IMR-90 (cell line): Measurements from ENCODE around the gene BTNL8. TPM values are rescaled to one million over a fixed set of nuclear protein-coding genes. Genes with fewer than 3 reads are reported as not detected.

Experiments
- ATAC-seq: fragments of 200-7000 bp; cut with Tn5 transposase; 2 replicates; pipeline ENCODE4 v1.9.1; 2020; ENCODE audit warnings: low read depth, mild to moderate bottlenecking, moderate library complexity
- BruUV-seq: library from RNA; stranded (reverse); fragments of 400-500 nt; replicated peaks from 2 replicates; lab custom pipeline; 2021; lab: Mats Ljungman, UMichigan
- CTCF ChIA-PET: fragments of 300-600 bp; formaldehyde crosslinking; extraction: SDS; loops from one replicate; lab custom pipeline; 2021; ENCODE audit warnings: antibody characterized with exemption; lab: Yijun Ruan, JAX
- POLR2A ChIA-PET: fragments of 300-600 bp; sonication (Branson Sonifier 250); formaldehyde crosslinking; loops from one replicate; lab custom pipeline; 2022; ENCODE audit warnings: antibody characterized with exemption; ENCODE audit not compliant: unreplicated experiment; lab: Charles Lee
- DNase-seq: peaks from one replicate; pipeline ENCODE4 v3.0.0; 2013
- H2AFZ ChIP-seq: replicated peaks from 2 replicates; pipeline ENCODE3; 2013; ENCODE audit warnings: low read length, mild to moderate bottlenecking; ENCODE audit not compliant: poor library complexity
- H2AK5ac ChIP-seq: 2 replicates; pipeline ENCODE4 v1.6.1; 2013; ENCODE audit warnings: low read depth, low read length, inconsistent platforms
- H2AK9ac ChIP-seq: replicated peaks from 2 replicates; pipeline ENCODE3; 2013; ENCODE audit warnings: mild to moderate bottlenecking, low read depth, low read length, moderate library complexity; ENCODE audit not compliant: poor library complexity
- H2BK120ac ChIP-seq: 2 replicates; pipeline ENCODE4 v1.6.1; 2013; ENCODE audit warnings: low read depth, low read length, inconsistent platforms
- H2BK15ac ChIP-seq: 3 replicates; pipeline ENCODE4 v1.6.1; 2013; ENCODE audit warnings: low read depth, low read length, inconsistent platforms
- H2BK20ac ChIP-seq: 2 replicates; pipeline ENCODE4 v1.6.1; 2013; ENCODE audit warnings: low read depth, mild to moderate bottlenecking, inconsistent platforms, low read length, moderate library complexity
- H2BK5ac ChIP-seq: 2 replicates; pipeline ENCODE4 v1.6.1; 2013; ENCODE audit warnings: mild to moderate bottlenecking, low read depth, low read length, inconsistent platforms; ENCODE audit not compliant: poor library complexity, severe bottlenecking
- H3K14ac ChIP-seq: replicated peaks from 2 replicates; pipeline ENCODE4 v1.6.1; 2013; ENCODE audit warnings: low read depth, low read length, inconsistent platforms
- H3K18ac ChIP-seq: 2 replicates; pipeline ENCODE4 v1.6.1; 2013; ENCODE audit warnings: low read depth, low read length, control low read depth
- H3K23ac ChIP-seq: 2 replicates; pipeline ENCODE4 v1.6.1; 2013; ENCODE audit warnings: low read depth, low read length, inconsistent platforms
- H3K27ac ChIP-seq: 2 replicates; pipeline ENCODE4 v1.5.1; 2013; ENCODE audit warnings: mild to moderate bottlenecking, control low read depth, low read length; ENCODE audit not compliant: insufficient read depth
- H3K27me3 ChIP-seq: 2 replicates; pipeline ENCODE4 v1.6.1; 2013; ENCODE audit warnings: low read length; ENCODE audit not compliant: control insufficient read depth, insufficient read depth
- H3K36me3 ChIP-seq: 2 replicates; pipeline ENCODE4 v1.6.1; 2013; ENCODE audit warnings: low read length, mixed read lengths; ENCODE audit not compliant: control insufficient read depth, insufficient read depth
- H3K4ac ChIP-seq: 2 replicates; pipeline ENCODE4 v1.6.1; 2013; ENCODE audit warnings: low read depth, low read length, inconsistent platforms
- H3K4me1 ChIP-seq: 2 replicates; pipeline ENCODE4 v1.6.1; 2013; ENCODE audit warnings: low read length, mixed read lengths; ENCODE audit not compliant: control insufficient read depth, insufficient read depth
- H3K4me2 ChIP-seq: 2 replicates; pipeline ENCODE4 v1.6.1; 2013; ENCODE audit warnings: low read depth, mild to moderate bottlenecking, control low read depth, low read length, moderate library complexity
- H3K4me3 ChIP-seq: 2 replicates; pipeline ENCODE4 v1.5.1; 2013; ENCODE audit warnings: low read depth, mild to moderate bottlenecking, control low read depth, low read length, moderate library complexity; ENCODE audit not compliant: insufficient read depth
- H3K56ac ChIP-seq: 2 replicates; pipeline ENCODE4 v1.6.1; 2013; ENCODE audit warnings: low read length, inconsistent platforms; ENCODE audit not compliant: insufficient read depth; ENCODE audit errors: extremely low read depth
- H3K79me1 ChIP-seq, 2 experiments: 2 replicates each; pipeline ENCODE4 v1.6.1; 2013; ENCODE audit warnings: low read length in 2 of 2, inconsistent platforms in 1 of 2, low read depth in 1 of 2
- H3K9ac ChIP-seq: 2 replicates; pipeline ENCODE4 v1.6.1; 2013; ENCODE audit warnings: low read depth, low read length, control low read depth
- H3K9me1 ChIP-seq: 2 replicates; pipeline ENCODE4 v1.6.1; 2013; ENCODE audit warnings: low read length, inconsistent platforms; ENCODE audit not compliant: insufficient read depth
- H3K9me3 ChIP-seq: 2 replicates; pipeline ENCODE4 v1.6.1; 2013; ENCODE audit warnings: low read length; ENCODE audit not compliant: control insufficient read depth, insufficient read depth
- H4K20me1 ChIP-seq: 2 replicates; pipeline ENCODE4 v1.6.1; 2013; ENCODE audit warnings: low read length, inconsistent platforms; ENCODE audit not compliant: insufficient read depth
- H4K5ac ChIP-seq: 2 replicates; pipeline ENCODE4 v1.6.1; 2013; ENCODE audit warnings: mild to moderate bottlenecking, low read depth, low read length, control low read depth
- H4K8ac ChIP-seq, 2 experiments: 2 replicates each; pipeline ENCODE4 v1.6.1; 2013; ENCODE audit warnings: low read depth in 2 of 2, low read length in 2 of 2, control low read depth in 1 of 2, inconsistent platforms in 1 of 2
- H4K91ac ChIP-seq: 2 replicates; pipeline ENCODE4 v1.6.1; 2013; ENCODE audit warnings: low read depth, low read length, inconsistent platforms; ENCODE audit not compliant: insufficient read depth
- CEBPB ChIP-seq: IDR thresholded peaks from 2 replicates; pipeline ENCODE4 v1.6.1; 2012; ENCODE audit warnings: low read depth, low read length, improper control_type of control experiment
- CHD1 ChIP-seq: IDR thresholded peaks from 2 replicates; pipeline ENCODE4 v1.6.1; 2012; ENCODE audit warnings: low read depth, low read length, improper control_type of control experiment
- CTCF ChIP-seq: conservative IDR thresholded peaks from 2 replicates; pipeline ENCODE4 v1.5.1; 2012; ENCODE audit warnings: mild to moderate bottlenecking, low read depth, low read length, improper control_type of control experiment
- FOS ChIP-seq: fragments of 150-350 bp; IDR thresholded peaks from 2 replicates; pipeline ENCODE4 v1.6.1; 2016; ENCODE audit warnings: low read depth, low read length
- MAZ ChIP-seq: IDR thresholded peaks from 2 replicates; pipeline ENCODE4 v1.6.1; 2012; ENCODE audit warnings: low read depth, mild to moderate bottlenecking, low read length, improper control_type of control experiment, moderate library complexity, borderline replicate concordance
- MXI1 ChIP-seq: IDR thresholded peaks from 2 replicates; pipeline ENCODE4 v1.6.1; 2012; ENCODE audit warnings: low read depth, mild to moderate bottlenecking, low read length, moderate library complexity, borderline replicate concordance
- NFE2L2 ChIP-seq: fragments of 150-350 bp; IDR thresholded peaks from 2 replicates; pipeline ENCODE4 v1.6.1; 2016; ENCODE audit warnings: low read depth, mild to moderate bottlenecking, low read length
- POLR2A ChIP-seq: IDR thresholded peaks from 2 replicates; pipeline ENCODE4 v1.6.1; 2012; ENCODE audit warnings: mild to moderate bottlenecking, low read depth, low read length
- RAD21 ChIP-seq: IDR thresholded peaks from 2 replicates; pipeline ENCODE4 v1.6.1; 2012; ENCODE audit warnings: low read length, improper control_type of control experiment
- RCOR1 ChIP-seq: IDR thresholded peaks from 2 replicates; pipeline ENCODE4 v1.6.1; 2012; ENCODE audit warnings: mild to moderate bottlenecking, low read length, improper control_type of control experiment; ENCODE audit not compliant: insufficient replicate concordance
- SMC3 ChIP-seq: fragments of 150-350 bp; IDR thresholded peaks from 2 replicates; pipeline ENCODE4 v1.6.1; 2016; ENCODE audit warnings: low read depth, mild to moderate bottlenecking, antibody characterized with exemption, low read length, moderate library complexity
- USF2 ChIP-seq: fragments of 150-350 bp; IDR thresholded peaks from 2 replicates; pipeline ENCODE4 v1.6.1; 2017; ENCODE audit warnings: mild to moderate bottlenecking, antibody characterized with exemption, low read length, low read depth
- WGBS, 2 experiments: methylation state at CpG; one replicate each; pipeline versions ENCODE4 v1.1.5 to v1.1.7; 2013; ENCODE audit warnings: missing lambda C conversion rate in 2 of 2; ENCODE audit not compliant: insufficient read length in 1 of 2; ENCODE audit errors: extremely low coverage in 2 of 2; 5-methylcytosine and 5-hydroxymethylcytosine counted together
- dilution Hi-C: fragments of 300-500 bp; cut with HindIII; formaldehyde crosslinking; loops from one replicate; pipeline ENCODE4 v1.14.3; 2018; ENCODE audit warnings: low sequenced_read_pairs; ENCODE audit not compliant: unreplicated experiment
- in situ Hi-C: fragments of 300-500 bp; cut with MboI; formaldehyde crosslinking; loops from 3 replicates; pipeline ENCODE4 v1.14.3; 2019; ENCODE audit warnings: low sequenced_read_pairs, inconsistent platforms, mixed read lengths
- intact Hi-C: fragments of 100-400 bp; cut with micrococcal nuclease; formaldehyde crosslinking; loops from 2 replicates; pipeline ENCODE4 v1.10.0; 2022
- polyA plus RNA-seq, 3 experiments: library from polyadenylated mRNA; depleted of rRNA; stranded (reverse); fragments of >200 nt; gene quantifications; 2 replicates each; pipeline ENCODE4 v1.2.3, GENCODE V29; 2012; ENCODE audit warnings: low replicate concordance in 1 of 3
- total RNA-seq: library from RNA; depleted of rRNA; stranded (reverse); fragments of >200 nt; gene quantifications from 2 replicates; pipeline ENCODE4 v1.2.3, GENCODE V29; 2012
- TF ChIP-seq, protein P1 (sequence below): fragments of 150-350 bp; IDR thresholded peaks from 2 replicates; pipeline ENCODE4 v1.6.1; 2016; ENCODE audit warnings: low read depth, mild to moderate bottlenecking, low read length, moderate library complexity, borderline replicate concordance

BTNL8 gene
- total and polyA plus RNA-seq, 2 of the 4 experiments (the other 2 are of a cell fraction), result not detected

- dilution Hi-C loops, result no loop called here
- Histone ChIP-seq H3K9me3 (no peaks in the 10 kb centered on the region), H2AK9ac (no peak overlapping the region), H2BK20ac (no peak overlapping the region), H2BK120ac (no peak overlapping the region), H2AK5ac (no peak overlapping the region), H4K8ac (no peak overlapping the region), H3K4me1 (no peaks in the 10 kb centered on the region), H4K5ac (no peak overlapping the region), H4K20me1 (no peaks in the 10 kb centered on the region), H3K27ac (no peak overlapping the region), H3K23ac (no peak overlapping the region), H3K9me1 (no peaks in the 10 kb centered on the region), H3K14ac (no peak overlapping the region), H3K36me3 (no peaks in the 10 kb centered on the region), H2BK5ac (no peak overlapping the region), H3K4ac (no peak overlapping the region), H2BK15ac (no peak overlapping the region), H3K4me3 (no peak overlapping the region), H2AFZ (no peak overlapping the region), H3K9ac (no peak overlapping the region), H3K56ac (no peak overlapping the region), H3K18ac (no peak overlapping the region), H3K79me1 (no peaks in the 10 kb centered on the region), H3K4me2 (no peak overlapping the region), H3K27me3 (no peaks in the 10 kb centered on the region), H4K91ac (no peak overlapping the region)
- intact Hi-C loops, result no loop called here
- ChIA-PET POLR2A (no interaction called here), CTCF (no interaction called here)
- BruUV-seq, result no TSS peak
- DNase-seq (no peak), ATAC-seq (no peak)
- WGBS, 2 experiments, result no CpG with 5 or more reads among the region's 2 CpGs
- in situ Hi-C loops, result no loop called here
- no peak for TF ChIP-seq FOS
- no peak for TF ChIP-seq MXI1
- TF ChIP-seq MAZ, result no peak
- no peak for TF ChIP-seq RCOR1
- TF ChIP-seq RAD21, result no peak
- no peak for TF ChIP-seq NFE2L2
- TF ChIP-seq SMC3, result no peak
- no peak for TF ChIP-seq CTCF
- TF ChIP-seq CEBPB, result no peak
- TF ChIP-seq, protein P1, sequence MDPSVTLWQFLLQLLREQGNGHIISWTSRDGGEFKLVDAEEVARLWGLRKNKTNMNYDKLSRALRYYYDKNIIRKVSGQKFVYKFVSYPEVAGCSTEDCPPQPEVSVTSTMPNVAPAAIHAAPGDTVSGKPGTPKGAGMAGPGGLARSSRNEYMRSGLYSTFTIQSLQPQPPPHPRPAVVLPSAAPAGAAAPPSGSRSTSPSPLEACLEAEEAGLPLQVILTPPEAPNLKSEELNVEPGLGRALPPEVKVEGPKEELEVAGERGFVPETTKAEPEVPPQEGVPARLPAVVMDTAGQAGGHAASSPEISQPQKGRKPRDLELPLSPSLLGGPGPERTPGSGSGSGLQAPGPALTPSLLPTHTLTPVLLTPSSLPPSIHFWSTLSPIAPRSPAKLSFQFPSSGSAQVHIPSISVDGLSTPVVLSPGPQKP, result no peak
- TF ChIP-seq USF2, result no peak
- TF ChIP-seq CHD1, result no peak
- TF ChIP-seq POLR2A, result no peak
Measured at GRCh38 chr5:180974612-180975315, 75.8 kb downstream of the BTNL8 start.
